Measurements from ENCODE around the gene SEMA6B.

SEMA6B gene

DNA sequence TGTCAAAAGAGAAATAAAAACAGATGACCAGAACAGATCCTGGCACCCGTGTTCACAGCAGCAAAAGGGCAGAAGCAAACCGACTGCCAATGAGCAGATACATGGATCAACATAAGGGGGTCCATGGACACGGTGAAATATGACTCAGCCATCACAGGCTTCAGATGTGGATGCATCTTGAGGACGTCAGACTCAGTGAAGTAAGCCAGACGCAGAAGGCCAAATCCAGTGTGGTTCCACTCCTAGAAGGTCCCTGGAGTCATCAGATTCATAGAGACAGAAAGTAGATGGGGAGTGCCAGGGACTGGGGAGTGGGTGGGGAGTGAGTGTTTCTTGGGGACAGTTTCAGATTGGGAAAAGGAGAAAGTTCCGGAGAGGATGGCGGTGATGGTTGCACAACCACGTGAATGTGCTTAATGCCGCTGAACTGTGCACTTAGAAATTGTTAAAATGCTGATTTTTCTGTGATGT lies 28.8 kb upstream of the SEMA6B start:
- DNase-seq = no peak

DNA sequence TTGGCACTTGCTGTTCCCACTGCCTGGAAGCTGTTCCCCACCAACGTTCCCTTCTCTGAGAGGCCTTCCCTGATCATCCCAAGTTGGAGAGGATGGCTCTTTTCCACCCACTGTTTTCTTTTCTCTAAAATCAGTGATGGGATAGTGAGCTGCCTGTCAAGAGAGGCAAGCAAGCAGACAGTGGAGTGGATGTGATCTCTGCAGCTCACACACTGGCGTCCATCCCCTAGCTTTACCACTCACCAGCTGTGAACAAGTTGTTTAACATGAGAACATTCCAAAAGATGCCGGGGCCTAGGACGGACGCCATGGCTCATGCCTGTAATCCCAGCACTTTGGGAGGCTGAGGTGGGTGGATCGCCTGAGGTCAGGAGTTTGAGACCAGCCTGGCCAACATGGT lies 28.0 kb upstream of the SEMA6B start:
- DNase-seq = no peak

DNA sequence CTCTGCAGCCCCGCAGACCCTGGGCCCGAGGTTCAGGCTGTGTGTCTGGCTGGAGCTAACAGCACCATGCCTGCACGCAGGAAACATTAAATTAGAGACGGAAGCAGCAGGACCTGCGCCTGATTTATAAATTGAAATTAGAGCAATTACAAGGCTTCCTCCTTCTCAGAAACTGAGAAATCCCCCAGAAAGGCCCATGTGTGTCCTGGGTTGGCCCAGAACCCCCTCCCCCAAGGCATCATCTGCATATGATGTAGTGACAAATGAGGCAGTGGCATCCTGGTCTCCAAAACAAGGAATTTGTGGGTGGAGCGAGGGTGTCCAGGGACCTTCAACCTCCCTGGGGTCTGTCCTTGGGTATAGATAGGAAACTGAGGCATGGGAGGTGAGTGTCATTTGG lies 27.2 kb upstream of the SEMA6B start:
- DNase-seq = no peak

DNA sequence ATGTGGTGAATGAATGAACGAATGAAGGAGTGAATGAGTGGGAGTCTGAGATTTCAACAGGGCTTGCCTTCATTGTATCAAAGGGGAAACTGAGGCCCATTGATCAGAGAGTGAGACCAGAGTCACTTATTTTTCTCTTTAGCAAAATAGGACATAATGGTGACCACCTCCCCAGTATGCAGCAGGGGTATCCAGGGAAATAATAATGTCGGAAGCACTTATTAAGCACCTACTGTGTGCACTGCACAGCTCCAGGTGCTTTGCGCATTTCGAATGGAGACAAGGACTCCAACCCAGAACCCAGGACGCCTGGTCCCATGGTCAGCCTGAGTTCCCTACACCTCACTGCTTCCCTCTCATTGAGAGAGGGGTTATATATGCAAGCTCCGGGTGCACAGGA lies 26.8 kb upstream of the SEMA6B start:
- DNase-seq = no peak

DNA sequence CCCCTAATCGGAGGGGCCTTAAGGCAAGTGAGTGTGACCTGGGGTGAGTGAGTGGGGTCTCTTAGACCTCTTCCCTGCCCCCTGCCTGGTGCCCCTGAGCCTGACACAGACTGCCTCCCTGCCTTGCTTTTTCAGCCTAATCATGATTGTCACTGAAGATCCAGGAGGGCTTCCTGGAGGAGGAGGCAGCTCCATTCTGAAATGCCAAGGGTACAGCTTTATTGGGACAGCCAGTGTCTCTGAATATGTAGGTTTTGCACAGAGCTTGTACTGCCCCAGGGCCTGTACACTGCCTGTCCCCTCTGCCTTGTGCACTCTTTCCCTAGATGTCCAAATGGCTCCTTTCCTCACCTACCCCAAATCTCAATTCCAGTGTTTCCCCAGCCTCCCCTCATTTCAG lies 26.1 kb upstream of the SEMA6B start:
- DNase-seq = no peak

DNA sequence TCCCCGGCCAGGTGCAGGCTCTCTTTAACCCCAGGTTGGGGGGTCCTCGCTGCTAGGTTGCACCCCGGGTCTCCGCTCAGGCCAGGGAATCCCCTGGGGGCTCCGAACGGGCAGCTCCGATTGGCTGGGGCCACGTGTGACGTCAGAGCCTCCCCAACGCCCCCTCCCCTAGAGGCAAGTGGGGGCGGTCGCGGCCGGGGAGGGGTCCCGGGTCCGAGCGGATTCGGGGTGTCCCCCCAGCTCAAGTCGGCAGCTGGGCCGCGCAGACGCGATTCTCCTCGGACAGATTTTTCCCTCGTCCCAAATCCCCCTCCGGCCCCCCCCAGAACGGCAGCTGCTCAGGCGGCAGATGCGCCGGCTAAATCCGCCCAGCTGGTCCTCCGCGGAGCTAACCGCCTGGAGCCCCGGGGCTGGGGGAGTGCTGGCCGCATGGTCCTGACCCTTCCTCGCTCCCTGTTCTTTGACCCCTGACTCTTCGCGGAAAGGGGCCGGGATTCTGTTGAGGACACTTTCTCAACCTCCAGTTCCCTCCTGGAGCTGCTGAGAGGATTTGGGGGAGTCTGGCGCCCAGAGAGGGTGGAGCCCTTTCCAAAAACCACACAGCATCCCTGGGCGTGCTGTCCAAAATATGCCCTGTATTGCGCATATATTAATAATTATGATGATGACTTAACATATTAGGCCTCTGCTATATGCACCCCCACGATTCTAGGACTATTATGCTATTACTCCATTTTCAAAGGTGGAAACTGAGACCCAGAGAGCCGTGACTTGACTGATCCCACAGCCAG lies 25.4 kb upstream of the SEMA6B start:
- DNase-seq = no peak

DNA sequence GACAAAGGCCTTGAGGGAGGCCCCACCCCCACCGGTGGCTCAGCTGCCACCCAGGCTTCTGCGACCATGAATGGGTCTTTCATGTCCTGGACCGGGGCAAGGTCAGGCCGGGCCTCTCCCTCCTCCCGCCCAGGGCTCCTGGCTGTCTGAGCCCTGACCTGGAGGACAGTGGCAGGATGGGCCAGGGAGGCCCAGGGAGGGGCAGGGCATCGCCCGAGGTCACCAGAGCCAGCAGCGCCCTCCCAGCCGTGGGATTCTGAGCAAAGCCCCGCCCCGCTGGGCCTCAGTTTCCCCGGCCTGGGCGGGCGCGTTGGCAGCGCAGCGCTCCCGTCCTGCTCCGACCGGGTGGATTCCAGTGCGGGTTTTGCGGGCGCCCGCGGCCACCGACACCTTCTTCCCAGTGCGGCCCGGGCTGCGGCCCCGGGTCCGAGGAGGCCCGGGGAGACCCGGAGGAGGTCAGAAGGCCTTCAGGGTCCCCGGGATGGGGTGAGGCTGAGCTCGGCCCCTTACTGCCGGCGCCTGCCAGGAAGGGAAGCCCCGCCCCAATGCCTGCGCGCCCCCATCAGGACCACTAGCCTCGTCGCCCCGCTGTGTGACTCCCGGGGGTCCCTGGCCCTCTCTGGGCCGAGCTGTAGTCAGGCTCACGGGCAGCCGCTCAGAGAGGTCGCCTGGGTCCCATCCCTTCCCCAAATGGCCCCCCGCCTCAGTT lies 24.6 kb upstream of the SEMA6B start:
- peak in 1 of 2 experiments; percentile 34 for DNase-seq

DNA sequence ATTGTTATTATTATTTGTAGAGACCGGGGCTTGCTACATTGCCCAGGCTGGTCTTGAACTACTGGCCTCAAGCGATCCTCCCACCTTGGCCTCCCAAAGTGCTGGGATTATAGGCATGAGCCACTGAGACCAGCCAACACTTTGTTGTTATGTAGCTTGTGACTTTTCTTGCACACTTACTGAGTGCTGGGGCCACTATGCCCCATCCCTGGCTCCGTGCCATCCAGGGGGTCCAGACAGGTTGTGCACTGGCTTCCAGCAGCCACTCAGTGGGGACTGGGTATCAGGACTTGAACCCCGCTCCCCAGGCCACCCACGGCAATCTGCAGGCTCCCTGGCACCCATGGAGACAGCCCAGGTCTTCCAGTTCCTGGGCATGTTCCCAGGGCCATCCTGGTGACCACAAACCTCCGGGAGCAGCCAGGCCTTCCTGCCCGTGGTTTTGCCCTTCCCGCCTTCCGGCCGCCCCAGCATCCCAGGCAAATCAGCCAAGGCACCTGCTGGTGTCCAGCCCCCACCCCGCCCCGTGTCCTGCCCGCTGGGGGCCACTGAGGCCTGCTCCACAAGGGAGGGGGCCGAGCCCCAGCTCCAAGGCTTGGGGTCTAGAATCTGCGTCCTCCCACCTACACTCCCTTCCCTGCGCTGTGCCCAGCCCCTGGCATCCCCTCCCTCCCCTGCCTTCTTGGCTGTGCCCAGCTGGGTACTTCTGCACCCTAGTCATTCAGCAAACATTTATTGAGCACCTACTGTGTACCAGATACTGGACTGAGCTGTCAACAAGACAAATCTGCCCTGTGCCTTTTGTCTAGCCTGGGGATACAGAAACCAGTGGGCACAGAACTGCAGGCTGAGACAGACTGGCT lies 23.7 kb upstream of the SEMA6B start:
- DNase-seq = no peak

DNA sequence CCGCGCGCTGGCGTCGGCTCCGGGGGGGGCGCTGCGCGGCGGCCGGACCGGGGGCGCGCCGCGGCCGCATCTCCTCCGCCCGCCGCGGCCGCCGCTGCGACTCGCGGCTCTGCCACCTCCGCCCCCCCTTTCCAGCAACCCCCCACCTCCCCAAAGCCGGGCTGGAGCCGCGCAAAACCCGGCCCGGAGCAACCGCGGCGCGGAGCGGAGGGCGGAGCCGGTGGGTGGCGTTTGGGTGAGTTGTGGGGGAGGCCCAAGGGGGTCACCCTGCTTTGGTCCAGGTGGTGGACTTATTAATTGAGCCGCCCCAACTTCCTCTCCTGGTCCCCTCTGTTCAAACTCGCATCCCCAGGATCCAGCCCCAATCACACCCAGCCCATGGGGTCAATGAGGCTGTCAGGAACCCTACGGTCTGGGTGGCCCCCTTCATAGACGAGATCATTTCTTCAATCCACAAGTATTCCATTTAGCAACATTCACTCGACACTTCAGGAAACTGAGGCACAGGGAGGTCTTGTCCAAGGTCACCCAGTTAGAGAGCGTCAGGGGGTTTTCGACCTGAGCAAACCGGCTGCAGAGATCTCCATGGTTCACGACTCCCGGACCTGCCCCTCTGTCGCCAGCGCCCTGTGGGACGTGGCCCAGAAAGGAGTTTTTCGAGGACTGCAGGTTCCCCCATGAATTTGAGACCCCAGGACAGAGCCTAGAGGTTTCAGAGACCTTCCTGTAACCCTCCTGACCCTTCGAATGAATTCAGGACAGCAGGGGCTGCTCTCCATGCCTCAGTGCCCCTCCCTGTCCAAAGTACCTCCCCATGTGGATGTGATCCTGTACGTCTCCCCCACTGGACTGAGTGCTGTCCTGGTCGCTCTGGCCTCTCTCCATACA lies 22.4 kb upstream of the SEMA6B start:
- DNase-seq = peak; percentile 25 to 61

DNA sequence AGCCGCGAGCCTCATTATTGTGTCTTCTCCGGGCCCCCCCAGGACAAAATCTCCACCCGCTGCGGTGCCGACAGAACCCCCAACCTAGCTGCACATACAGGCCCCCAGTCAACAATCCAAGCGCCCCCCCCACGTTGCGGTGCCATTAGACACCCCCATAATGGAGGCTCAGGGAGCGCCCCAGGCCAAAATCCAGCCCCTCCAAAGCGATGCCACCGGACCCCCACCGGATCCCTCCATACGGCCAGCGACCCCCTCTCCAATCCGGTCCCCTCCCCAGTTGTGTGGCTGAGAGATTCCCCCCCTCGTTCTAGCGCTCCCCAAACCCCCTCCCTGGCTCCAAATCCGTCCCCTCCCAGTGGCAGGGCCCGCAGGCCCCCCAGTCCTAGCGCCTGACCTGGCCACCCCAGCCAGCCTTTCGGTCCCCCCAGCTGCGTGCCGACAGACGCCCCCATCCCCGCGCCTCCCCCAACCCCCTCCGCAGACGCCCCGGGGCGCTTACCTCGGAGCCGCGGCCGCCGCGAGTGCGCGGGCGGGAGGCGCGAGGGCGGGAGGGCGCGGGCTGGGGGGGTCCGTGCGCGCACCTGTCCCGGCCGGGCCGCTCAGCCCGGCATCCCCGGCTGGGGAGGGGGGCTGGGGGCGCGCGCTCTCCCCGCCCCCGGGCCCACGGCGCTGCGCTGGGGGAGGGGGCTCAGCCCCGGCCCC lies 21.6 kb upstream of the SEMA6B start:
- DNase-seq = peak in 1 of 2 experiments; percentile 57

DNA sequence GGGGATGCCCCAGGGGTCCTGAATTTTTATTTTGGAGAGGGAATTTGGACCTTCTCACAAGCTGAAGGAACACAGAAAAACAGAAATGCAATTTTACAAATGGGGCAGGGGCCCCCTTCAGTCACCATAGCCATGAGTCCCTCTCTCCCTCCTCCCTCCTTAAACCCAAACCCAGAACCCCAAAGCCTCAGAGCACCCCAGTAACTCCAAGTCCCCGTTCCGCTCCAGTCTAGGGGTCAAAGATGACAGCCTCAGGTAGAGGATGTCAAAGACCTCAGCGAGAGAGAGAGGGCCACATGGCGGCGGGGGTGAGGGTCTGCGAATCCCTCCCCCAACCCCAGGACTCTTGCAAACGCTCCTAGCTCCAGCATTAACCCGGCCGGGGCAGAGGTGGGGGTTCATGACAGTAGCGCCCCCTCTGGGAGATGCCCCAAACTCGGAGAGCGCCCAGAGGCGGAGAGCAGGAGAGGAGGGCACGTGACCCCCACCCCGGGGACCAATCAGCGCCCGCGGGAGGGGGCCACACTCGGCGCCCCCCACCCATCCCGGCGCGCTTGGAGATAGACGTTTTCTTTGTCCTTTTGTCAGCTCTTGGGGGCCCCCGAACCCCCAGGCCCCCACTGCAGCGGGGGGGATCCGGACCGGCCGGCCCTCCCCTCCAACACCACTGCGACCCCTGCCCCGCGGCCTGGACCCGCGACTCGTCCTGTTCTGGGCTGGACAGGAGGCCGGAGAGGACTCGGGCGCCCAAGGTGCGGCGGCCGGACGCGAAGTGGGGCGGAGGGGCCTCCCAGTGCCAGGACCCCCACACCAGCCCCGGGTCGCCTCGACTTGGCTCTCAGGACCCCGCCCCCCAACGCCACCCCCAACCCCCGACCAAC lies 20.8 kb upstream of the SEMA6B start:
- no peak for DNase-seq

DNA sequence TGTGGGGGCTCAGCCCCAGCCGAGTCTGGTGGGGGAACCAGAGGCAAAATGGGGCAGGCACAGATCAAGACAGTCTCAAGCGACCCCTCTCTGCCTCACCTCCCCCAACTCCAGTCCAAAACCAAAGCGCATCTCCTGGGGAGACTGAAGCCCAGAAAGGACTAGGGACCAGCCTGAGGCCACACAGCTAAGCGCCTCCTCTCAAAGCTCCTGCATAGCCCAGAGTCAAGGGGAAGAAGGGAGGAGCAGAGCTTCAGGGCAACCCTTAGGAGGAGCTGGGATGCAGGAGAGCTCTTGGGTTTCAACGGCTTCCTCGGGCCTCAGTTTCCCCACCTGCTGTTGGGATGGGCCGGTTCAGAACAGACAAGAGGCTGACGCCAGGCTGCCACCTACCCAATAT lies 19.9 kb upstream of the SEMA6B start:
- DNase-seq = no peak

DNA sequence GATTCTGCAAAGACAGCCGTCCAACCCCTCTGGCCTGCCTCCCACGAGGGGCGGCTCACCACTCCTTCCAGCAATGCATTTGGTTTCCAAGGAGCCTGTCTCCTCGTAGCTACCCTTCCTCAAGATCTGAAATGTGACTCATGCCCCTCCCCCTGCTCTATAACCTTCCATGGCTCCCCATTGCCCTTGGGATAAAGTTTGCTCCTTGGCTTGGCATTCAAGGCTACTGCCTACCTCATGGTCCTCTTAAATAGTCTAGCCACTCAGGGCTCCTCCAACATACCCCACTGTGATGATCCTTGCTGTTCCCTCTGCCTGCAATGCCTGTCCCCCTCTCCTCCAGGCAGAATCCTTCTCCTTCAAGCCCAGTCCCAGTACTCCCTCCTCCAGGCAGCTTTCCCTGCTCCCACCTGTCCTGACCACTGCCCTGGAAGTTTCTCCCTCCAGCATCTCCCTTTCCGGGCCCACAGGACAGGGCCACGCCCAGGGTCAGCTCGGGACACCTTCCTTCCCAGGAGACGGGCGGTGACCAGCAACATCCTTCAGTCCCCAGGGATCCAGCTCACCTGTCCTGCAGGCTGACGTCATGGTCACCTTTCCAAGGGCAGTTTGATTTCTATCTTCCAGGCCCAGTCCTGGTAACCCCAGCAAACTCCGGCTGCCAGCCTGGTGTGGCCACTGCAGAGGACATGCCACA lies 19.2 kb upstream of the SEMA6B start:
- DNase-seq = no peak

DNA sequence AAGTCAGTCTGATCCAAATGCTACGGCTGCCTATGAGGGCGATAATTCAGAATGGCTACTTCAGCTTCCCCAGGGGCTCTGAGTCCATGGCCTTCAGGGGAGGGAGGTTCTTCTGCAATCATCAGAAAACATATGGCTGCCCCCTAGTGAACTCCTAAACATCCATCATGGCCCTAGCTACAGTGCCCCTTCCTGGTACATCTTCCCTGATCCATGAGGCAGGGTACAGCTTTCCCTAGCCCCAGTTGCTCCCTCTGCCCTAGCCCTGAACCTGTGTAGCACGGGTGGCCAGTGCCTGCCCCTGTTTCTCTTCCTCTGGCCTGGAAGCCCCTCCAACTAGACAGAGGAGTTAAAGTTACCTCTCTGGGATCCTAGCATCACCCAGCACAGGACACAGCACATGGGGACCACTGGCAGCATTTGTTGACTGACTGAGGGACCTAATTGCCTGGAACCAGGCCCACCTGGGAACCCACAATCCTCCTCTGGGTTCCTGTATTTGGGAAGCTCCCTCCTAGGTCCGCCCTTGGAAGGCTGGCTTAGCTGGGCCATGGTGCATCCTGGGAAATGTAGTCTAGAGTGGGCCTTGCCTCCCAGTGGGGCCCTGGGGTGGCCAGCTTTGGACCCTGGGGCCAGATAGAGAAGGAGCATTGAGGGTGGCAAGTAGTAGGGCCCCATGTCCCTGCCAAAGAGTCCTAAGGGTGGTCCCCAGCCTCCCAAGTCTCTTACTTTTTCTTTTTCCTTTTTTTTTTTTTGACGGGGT lies 17.7 kb upstream of the SEMA6B start:
- no peak for DNase-seq

DNA sequence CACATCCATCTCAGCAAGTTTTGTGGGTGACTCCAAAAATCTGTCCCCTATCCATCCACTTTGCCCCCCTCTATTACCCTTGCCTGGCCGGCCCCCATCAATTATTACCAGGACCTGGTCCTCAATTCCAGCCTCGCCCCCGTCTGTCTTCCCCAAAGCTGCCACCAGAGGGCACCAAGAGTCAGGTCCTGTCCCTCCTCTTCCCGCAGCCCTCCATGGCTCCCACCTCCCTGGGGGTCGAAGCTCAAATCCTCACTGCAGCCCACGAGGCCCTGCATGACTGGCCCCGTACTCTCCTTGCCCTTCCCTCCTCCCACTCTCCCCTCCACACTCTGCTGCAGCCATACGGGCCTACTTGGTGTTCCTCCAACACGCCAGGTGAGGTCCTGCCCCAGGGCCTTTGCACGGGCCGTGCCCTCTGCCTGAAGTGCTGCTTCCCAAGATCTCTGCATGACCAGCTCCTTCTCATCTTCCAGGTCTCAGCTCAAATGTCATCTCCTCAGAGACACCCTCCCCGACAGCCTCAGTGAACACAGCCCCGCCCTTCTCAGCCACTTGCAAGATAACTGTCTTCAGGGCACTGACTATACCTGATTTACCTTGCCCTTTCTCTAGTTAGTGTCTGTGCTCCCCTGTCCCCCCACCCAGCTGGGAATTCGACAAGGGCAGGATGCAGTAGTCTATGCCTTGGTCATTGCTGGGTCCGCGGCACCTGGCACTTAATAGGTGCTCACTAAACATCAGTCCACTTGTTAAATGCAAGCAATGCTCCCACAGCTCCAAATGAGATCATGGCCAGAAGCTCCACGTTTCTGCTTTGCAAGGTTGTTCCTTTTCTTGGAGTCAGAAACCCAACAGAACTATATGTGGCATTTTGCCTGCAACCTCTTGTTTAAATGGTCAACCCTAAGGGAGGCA lies 16.8 kb upstream of the SEMA6B start:
- no peak for DNase-seq

DNA sequence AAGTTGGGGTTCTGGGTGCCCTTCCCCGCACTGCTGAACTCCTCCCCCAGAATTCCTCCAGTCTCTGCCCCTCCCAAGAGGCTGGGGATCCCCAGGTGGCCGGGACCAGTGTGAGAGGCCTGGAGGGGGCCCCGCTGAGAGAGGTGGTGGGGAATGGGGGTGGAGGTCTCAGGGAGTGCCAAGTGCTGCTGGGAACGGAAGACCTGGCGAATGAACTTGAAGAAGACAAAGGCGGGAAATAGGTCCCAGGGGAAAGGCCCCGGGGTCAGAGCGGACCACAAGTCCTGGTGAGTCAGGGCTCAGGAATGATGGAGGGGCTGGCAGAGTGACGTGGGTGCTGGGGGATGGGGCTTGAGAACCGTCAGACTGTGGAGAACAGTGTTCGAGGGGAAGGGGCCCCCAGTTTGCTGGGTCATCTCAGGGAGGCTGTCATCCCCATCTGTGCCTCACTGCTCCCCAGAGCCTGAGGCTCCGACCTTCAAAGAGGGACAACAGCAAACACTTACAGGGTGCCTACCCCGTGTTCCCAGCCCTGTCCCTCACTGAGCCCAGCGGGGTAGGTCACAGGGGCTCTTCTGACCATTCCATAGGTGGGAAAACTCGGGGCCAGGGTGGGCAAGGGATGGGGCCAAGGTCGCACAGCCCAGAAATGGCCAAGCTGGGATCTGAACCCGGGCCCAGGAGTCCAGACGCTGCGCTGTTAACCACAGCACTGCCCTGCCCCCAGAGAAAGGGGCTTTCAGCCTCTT lies 16.0 kb upstream of the SEMA6B start:
- no peak for DNase-seq

DNA sequence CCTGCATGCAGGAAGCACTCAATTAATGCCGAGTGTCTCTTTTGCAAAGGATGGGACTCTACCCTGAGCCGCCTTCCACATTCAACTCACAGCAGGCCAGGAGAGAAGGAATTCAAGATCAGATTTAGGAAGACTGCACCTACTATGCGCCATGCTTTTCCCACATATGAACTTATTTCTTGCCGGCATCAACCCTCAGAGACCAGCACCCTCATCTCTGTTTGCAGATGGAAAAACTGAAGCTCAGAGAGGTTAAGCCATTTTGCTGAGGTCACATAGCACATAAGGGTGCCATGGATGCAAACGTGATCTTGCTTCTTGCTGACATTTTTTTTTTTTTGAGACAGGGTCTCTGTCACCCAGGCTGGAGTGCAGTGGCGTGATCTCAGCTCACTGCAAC lies 14.2 kb upstream of the SEMA6B start:
- no peak for DNase-seq

Measured in NCI-H1930 (cell line).